ENCODE results near the gene NSUN2. TPM values are rescaled to one million over a fixed set of nuclear protein-coding genes. Genes with fewer than 3 reads are reported as not detected.

NSUN2 gene
- polyA plus RNA-seq, 2 donors, result 24.5 to 44.4 TPM

- no peak overlapping the region for H3K4me3 ChIP-seq (ENCODE audit: low read depth in 1 of 2, low read length in 2 of 2)
- no peak overlapping the region for H3K27ac ChIP-seq (ENCODE audit: low read depth in 2 of 2, low read length in 1 of 2)
- 83 to 90% methylated on average over 20 of the region's 20 CpGs for WGBS, 2 donors
- no peaks in the 10 kb centered on the region for H3K4me1 ChIP-seq (ENCODE audit: control insufficient read depth in 2 of 2, insufficient read depth in 2 of 2, low read length in 1 of 2)
- H3K27me3 ChIP-seq (ENCODE audit: control insufficient read depth in 1 of 2, insufficient read depth in 2 of 2, low read length in 2 of 2), result no peaks in the 10 kb centered on the region
- no peaks in the 10 kb centered on the region for H3K9me3 ChIP-seq (ENCODE audit: control insufficient read depth in 2 of 2, insufficient read depth in 1 of 2, low read depth in 1 of 2, low read length in 1 of 2)
- peaks cover 37 to 40% of the 10 kb centered on the region in 2 donors for H3K36me3 ChIP-seq (ENCODE audit: control insufficient read depth in 2 of 2, insufficient read depth in 2 of 2, low read length in 1 of 2)
These were observed 21.2 kb downstream of the NSUN2 start for GRCh38 chr5:6611334-6612256.

GRCh38 chr5:6608016-6608415, 24.8 kb downstream of the NSUN2 start:
- no peaks in the 10 kb centered on the region for H3K9me3 ChIP-seq (ENCODE audit: control insufficient read depth in 2 of 2, insufficient read depth in 1 of 2, low read depth in 1 of 2, low read length in 1 of 2)
- no peaks in the 10 kb centered on the region for H3K27me3 ChIP-seq (ENCODE audit: control insufficient read depth in 1 of 2, insufficient read depth in 2 of 2, low read length in 2 of 2)
- whole genome bisulfite sequencing, 2 donors, result 92 to 95% methylated on average over 3 of the region's 3 CpGs
- no peak overlapping the region for H3K4me3 ChIP-seq (ENCODE audit: low read depth in 1 of 2, low read length in 2 of 2)
- no peaks in the 10 kb centered on the region for H3K4me1 ChIP-seq (ENCODE audit: control insufficient read depth in 2 of 2, insufficient read depth in 2 of 2, low read length in 1 of 2)
- peaks cover 29 to 37% of the 10 kb centered on the region in 2 donors for H3K36me3 ChIP-seq (ENCODE audit: control insufficient read depth in 2 of 2, insufficient read depth in 2 of 2, low read length in 1 of 2)
- no peak overlapping the region for H3K27ac ChIP-seq (ENCODE audit: low read depth in 2 of 2, low read length in 1 of 2)

GRCh38 chr5:6607559-6607936, 25.3 kb downstream of the NSUN2 start:
- Histone ChIP-seq H3K27me3 (ENCODE audit: control insufficient read depth in 1 of 2, insufficient read depth in 2 of 2, low read length in 2 of 2) (no peaks in the 10 kb centered on the region), H3K4me3 (ENCODE audit: low read depth in 1 of 2, low read length in 2 of 2) (no peak overlapping the region), H3K9me3 (ENCODE audit: control insufficient read depth in 2 of 2, insufficient read depth in 1 of 2, low read depth in 1 of 2, low read length in 1 of 2) (no peaks in the 10 kb centered on the region), H3K36me3 (ENCODE audit: control insufficient read depth in 2 of 2, insufficient read depth in 2 of 2, low read length in 1 of 2) (peaks cover 26 to 33% of the 10 kb centered on the region in 2 donors), H3K27ac (ENCODE audit: low read depth in 2 of 2, low read length in 1 of 2) (no peak overlapping the region), H3K4me1 (ENCODE audit: control insufficient read depth in 2 of 2, insufficient read depth in 2 of 2, low read length in 1 of 2) (no peaks in the 10 kb centered on the region)
- WGBS, 2 donors, result 82 to 87% methylated on average over 5 of the region's 5 CpGs

GRCh38 chr5:6606884-6607558, 25.8 kb downstream of the NSUN2 start:
- H3K4me1 ChIP-seq (ENCODE audit: control insufficient read depth in 2 of 2, insufficient read depth in 2 of 2, low read length in 1 of 2), result no peaks in the 10 kb centered on the region
- 85 to 93% methylated on average over 9 of the region's 9 CpGs for WGBS, 2 donors
- peaks cover 29 to 34% of the 10 kb centered on the region in 2 donors for H3K36me3 ChIP-seq (ENCODE audit: control insufficient read depth in 2 of 2, insufficient read depth in 2 of 2, low read length in 1 of 2)
- H3K9me3 ChIP-seq (ENCODE audit: control insufficient read depth in 2 of 2, insufficient read depth in 1 of 2, low read depth in 1 of 2, low read length in 1 of 2), result no peaks in the 10 kb centered on the region
- H3K27me3 ChIP-seq (ENCODE audit: control insufficient read depth in 1 of 2, insufficient read depth in 2 of 2, low read length in 2 of 2), result no peaks in the 10 kb centered on the region
- no peak overlapping the region for H3K4me3 ChIP-seq (ENCODE audit: low read depth in 1 of 2, low read length in 2 of 2)
- no peak overlapping the region for H3K27ac ChIP-seq (ENCODE audit: low read depth in 2 of 2, low read length in 1 of 2)

- no peaks in the 10 kb centered on the region for H3K27me3 ChIP-seq (ENCODE audit: control insufficient read depth in 1 of 2, insufficient read depth in 2 of 2, low read length in 2 of 2)
- H3K4me1 ChIP-seq (ENCODE audit: control insufficient read depth in 2 of 2, insufficient read depth in 2 of 2, low read length in 1 of 2), result no peaks in the 10 kb centered on the region
- no peaks in the 10 kb centered on the region for H3K9me3 ChIP-seq (ENCODE audit: control insufficient read depth in 2 of 2, insufficient read depth in 1 of 2, low read depth in 1 of 2, low read length in 1 of 2)
- no peak overlapping the region for H3K4me3 ChIP-seq (ENCODE audit: low read depth in 1 of 2, low read length in 2 of 2)
- WGBS, 2 donors, result 96 to 97% methylated on average over 12 of the region's 12 CpGs
- H3K36me3 ChIP-seq (ENCODE audit: control insufficient read depth in 2 of 2, insufficient read depth in 2 of 2, low read length in 1 of 2), result peaks cover 36 to 42% of the 10 kb centered on the region in 2 donors
- no peak overlapping the region for H3K27ac ChIP-seq (ENCODE audit: low read depth in 2 of 2, low read length in 1 of 2)
These were observed 27.9 kb downstream of the NSUN2 start for GRCh38 chr5:6604946-6605345.

GRCh38 chr5:6604341-6604740, 28.5 kb downstream of the NSUN2 start:
- H3K36me3 ChIP-seq (ENCODE audit: control insufficient read depth in 2 of 2, insufficient read depth in 2 of 2, low read length in 1 of 2), result peaks cover 34 to 45% of the 10 kb centered on the region in 2 donors
- H3K4me1 ChIP-seq (ENCODE audit: control insufficient read depth in 2 of 2, insufficient read depth in 2 of 2, low read length in 1 of 2), result no peaks in the 10 kb centered on the region
- H3K27me3 ChIP-seq (ENCODE audit: control insufficient read depth in 1 of 2, insufficient read depth in 2 of 2, low read length in 2 of 2), result no peaks in the 10 kb centered on the region
- H3K27ac ChIP-seq (ENCODE audit: low read depth in 2 of 2, low read length in 1 of 2), result no peak overlapping the region
- no peaks in the 10 kb centered on the region for H3K9me3 ChIP-seq (ENCODE audit: control insufficient read depth in 2 of 2, insufficient read depth in 1 of 2, low read depth in 1 of 2, low read length in 1 of 2)
- H3K4me3 ChIP-seq (ENCODE audit: low read depth in 1 of 2, low read length in 2 of 2), result no peak overlapping the region
- WGBS, 2 donors, result 92 to 97% methylated on average over 6 of the region's 6 CpGs

GRCh38 chr5:6603643-6604042, 29.2 kb downstream of the NSUN2 start:
- 93 to 95% methylated on average over 5 of the region's 5 CpGs for WGBS, 2 donors
- Histone ChIP-seq H3K4me3 (ENCODE audit: low read depth in 1 of 2, low read length in 2 of 2) (no peak overlapping the region), H3K27ac (ENCODE audit: low read depth in 2 of 2, low read length in 1 of 2) (no peak overlapping the region), H3K36me3 (ENCODE audit: control insufficient read depth in 2 of 2, insufficient read depth in 2 of 2, low read length in 1 of 2) (peaks cover 30 to 45% of the 10 kb centered on the region in 2 donors), H3K4me1 (ENCODE audit: control insufficient read depth in 2 of 2, insufficient read depth in 2 of 2, low read length in 1 of 2) (no peaks in the 10 kb centered on the region), H3K9me3 (ENCODE audit: control insufficient read depth in 2 of 2, insufficient read depth in 1 of 2, low read depth in 1 of 2, low read length in 1 of 2) (no peaks in the 10 kb centered on the region), H3K27me3 (ENCODE audit: control insufficient read depth in 1 of 2, insufficient read depth in 2 of 2, low read length in 2 of 2) (no peaks in the 10 kb centered on the region)

- no peaks in the 10 kb centered on the region for H3K27me3 ChIP-seq (ENCODE audit: control insufficient read depth in 1 of 2, insufficient read depth in 2 of 2, low read length in 2 of 2)
- H3K4me3 ChIP-seq (ENCODE audit: low read depth in 1 of 2, low read length in 2 of 2), result no peak overlapping the region
- H3K36me3 ChIP-seq (ENCODE audit: control insufficient read depth in 2 of 2, insufficient read depth in 2 of 2, low read length in 1 of 2), result peaks cover 31 to 49% of the 10 kb centered on the region in 2 donors
- H3K27ac ChIP-seq (ENCODE audit: low read depth in 2 of 2, low read length in 1 of 2), result no peak overlapping the region
- WGBS, 2 donors, result 76 to 93% methylated on average over 7 of the region's 7 CpGs
- H3K9me3 ChIP-seq (ENCODE audit: control insufficient read depth in 2 of 2, insufficient read depth in 1 of 2, low read depth in 1 of 2, low read length in 1 of 2), result no peaks in the 10 kb centered on the region
- H3K4me1 ChIP-seq (ENCODE audit: control insufficient read depth in 2 of 2, insufficient read depth in 2 of 2, low read length in 1 of 2), result no peaks in the 10 kb centered on the region
These were observed 30.4 kb downstream of the NSUN2 start for GRCh38 chr5:6602441-6602840.

- H3K27ac ChIP-seq (ENCODE audit: low read depth in 2 of 2, low read length in 1 of 2), result no peak overlapping the region
- H3K4me3 ChIP-seq (ENCODE audit: low read depth in 1 of 2, low read length in 2 of 2), result no peak overlapping the region
- no peaks in the 10 kb centered on the region for H3K4me1 ChIP-seq (ENCODE audit: control insufficient read depth in 2 of 2, insufficient read depth in 2 of 2, low read length in 1 of 2)
- no peaks in the 10 kb centered on the region for H3K9me3 ChIP-seq (ENCODE audit: control insufficient read depth in 2 of 2, insufficient read depth in 1 of 2, low read depth in 1 of 2, low read length in 1 of 2)
- peaks cover 31 to 46% of the 10 kb centered on the region in 2 donors for H3K36me3 ChIP-seq (ENCODE audit: control insufficient read depth in 2 of 2, insufficient read depth in 2 of 2, low read length in 1 of 2)
- H3K27me3 ChIP-seq (ENCODE audit: control insufficient read depth in 1 of 2, insufficient read depth in 2 of 2, low read length in 2 of 2), result no peaks in the 10 kb centered on the region
- WGBS, 2 donors, result 94 to 98% methylated on average over 11 of the region's 11 CpGs
These were observed 31.0 kb downstream of the NSUN2 start for GRCh38 chr5:6601816-6602215.

All from esophagus (tissue), 2 donors.